GM10266 (cell line): ENCODE results near the gene FANCE.

Source experiments
- DNase-seq: peaks from one replicate; pipeline ENCODE4 v3.0.0; 2012; ENCODE audit errors: extremely low spot score
- TF ChIP-seq, protein P1 (sequence below): IDR thresholded peaks from 2 replicates; pipeline ENCODE4 v1.5.1; 2012; ENCODE audit warnings: mild to moderate bottlenecking, low read depth; ENCODE audit not compliant: control insufficient read depth, insufficient read depth; ENCODE audit errors: missing control alignments

The FANCE gene

DNA sequence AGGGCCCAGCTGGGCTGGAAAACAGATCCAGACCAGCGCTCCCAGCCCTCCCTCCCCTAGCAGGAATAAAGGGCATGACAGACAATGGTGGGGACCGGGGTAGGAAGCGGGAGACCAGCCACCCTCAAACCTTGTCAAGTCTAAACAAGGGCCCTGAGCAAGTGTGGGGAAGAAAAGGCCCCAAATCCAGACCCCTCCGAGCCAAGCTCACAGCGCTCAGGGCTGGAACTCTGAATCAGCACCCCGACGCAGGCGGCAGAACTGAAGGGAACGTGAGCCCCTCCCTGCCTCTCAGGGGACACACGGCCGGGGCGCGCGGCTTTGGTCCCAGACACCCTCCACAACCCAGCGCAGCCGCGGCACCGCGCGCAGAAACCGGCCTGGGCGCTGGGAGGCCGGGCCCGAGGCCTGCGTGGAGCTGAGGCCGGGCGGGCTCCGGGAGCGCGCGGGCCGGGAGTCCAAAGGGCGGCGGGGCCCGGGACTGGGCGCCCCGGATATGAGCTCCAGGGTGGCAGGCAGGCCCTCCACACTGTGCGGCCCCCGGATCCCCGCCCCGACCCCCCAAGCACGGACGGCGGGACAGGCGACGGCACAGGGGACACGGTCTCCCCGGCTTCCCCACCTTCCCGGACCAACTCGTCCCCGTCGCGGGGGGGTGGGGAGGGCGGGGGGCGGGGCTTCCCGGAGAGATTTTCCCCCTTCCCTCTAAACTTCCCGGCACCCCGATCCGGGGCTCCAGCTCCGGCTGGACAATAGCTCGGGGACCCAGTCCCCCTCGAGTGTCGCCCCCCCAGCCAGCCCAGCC is 44.1 kb downstream of the FANCE start:
- TF ChIP-seq, protein P1, sequence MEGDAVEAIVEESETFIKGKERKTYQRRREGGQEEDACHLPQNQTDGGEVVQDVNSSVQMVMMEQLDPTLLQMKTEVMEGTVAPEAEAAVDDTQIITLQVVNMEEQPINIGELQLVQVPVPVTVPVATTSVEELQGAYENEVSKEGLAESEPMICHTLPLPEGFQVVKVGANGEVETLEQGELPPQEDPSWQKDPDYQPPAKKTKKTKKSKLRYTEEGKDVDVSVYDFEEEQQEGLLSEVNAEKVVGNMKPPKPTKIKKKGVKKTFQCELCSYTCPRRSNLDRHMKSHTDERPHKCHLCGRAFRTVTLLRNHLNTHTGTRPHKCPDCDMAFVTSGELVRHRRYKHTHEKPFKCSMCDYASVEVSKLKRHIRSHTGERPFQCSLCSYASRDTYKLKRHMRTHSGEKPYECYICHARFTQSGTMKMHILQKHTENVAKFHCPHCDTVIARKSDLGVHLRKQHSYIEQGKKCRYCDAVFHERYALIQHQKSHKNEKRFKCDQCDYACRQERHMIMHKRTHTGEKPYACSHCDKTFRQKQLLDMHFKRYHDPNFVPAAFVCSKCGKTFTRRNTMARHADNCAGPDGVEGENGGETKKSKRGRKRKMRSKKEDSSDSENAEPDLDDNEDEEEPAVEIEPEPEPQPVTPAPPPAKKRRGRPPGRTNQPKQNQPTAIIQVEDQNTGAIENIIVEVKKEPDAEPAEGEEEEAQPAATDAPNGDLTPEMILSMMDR: no peak

DNA sequence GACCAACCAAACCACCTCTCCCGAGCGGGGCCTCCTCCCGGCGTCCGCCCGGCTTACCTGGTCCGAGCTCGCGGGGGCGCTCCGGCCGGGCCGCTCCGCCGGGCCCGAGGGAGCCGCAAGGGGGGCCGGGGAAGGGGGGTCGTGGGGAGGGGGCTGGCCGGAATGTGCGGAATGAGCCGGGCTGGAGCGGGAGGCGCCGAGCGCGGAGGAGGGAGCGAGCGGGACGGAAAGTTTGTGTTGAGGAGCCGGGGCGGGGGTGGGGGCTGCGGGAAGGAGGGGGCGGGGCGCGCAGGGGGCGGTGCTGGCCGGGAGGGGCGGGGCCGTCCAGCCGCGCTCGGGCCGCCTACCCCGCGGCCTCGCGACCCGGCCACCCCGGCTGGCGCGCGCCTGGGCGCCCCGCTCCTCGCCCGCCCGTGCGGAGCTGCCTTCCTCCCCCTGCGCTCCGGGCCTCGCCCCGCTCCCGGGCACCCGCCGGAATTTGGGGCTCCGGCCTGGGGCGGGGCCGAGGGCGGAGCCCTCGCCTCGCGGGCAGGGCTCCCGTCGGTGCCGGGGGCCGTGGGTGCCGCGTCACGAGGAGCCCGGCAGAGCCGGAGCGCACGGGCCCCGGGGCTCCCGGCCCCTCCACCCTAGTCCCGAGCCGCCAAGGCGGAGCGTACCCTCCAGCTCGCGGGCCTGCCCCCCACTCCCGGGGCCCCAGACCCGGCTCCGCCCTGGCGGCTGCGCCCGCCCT is 44.9 kb downstream of the FANCE start, which contains the start of gene TEAD3:
TEAD3 (minus strand) TSS at position 239 of the 730 bp plus-strand sequence.
- TF ChIP-seq, protein P1: peak; percentile 12
- DNase-seq: peak; percentile 94

More for the DNA sequence above, 44.1 kb downstream of the FANCE start:
- peak; percentile 66 for DNase-seq

DNA sequence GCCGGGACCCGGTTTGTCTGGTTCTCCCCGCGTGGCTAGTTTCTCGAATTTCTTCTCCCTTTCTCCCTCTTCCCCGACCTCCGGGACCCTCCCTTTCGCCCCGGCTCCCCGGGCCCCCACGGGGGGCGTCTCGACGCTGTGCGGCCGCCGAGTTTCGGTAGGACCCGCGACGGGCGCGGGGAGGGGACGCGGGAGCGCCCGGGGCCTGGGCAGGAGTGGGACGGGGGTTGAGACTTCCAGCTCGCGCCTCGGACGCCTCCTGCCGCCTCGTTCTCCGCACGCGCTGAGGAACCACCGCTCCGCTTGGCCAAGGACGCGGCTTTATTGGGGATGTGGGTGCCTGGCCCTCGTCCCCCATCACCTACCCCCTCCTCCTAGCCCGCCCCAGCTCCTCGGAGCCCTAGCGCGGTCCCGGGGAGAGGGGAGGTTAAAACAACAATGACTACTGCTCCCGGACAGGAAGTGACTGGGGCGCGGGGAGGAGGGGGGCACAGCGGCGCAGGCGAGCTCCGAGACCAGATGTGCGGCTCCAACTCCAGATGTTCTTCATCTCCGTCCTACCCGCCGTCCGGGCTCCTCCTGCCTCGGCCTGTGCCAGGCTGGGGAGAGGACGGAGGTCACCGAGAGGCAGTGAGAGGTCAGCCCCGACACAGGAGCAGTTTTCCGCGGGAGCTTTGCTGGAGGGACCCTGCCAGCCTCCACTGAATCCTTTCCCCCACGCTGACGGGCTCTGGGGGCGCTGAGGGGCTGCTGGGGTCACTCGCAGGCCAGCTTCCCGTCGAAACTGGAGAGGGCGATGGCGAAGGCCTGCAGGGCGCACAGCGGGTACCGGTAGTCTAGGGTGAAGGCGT is 45.7 kb downstream of the FANCE start:
- DNase-seq: no peak
- TF ChIP-seq, protein P1: no peak

DNA sequence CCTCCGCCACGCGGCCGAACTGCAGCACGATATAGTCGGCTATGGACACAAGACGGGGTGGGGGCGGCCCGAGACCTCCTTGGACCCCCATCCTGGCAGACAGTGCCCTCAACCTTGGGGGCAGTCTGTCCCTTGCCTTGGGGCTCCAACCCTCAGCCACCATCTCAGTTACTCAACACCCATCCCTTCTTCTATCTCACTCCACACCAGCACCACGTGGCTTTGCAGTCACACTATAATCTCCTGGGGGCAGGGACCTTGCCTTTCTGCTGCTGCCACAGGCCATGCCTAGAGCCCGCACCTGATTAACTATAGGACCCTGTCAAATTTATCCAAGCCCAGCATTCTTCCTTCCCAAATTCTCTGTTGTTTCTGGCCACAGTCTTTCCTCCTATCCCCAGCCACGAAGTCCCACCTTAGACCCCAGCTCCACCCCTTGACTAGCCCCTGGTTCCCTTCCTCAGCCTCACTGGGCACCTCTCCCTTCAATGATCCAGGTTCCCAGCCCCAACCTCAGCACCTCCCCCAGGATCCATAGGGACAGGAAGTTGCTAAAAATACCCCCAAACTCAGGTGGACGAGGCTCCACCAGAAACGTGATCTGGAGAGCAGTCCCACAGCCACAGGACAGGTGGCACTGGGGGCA is 46.4 kb downstream of the FANCE start:
- TF ChIP-seq, protein P1: no peak
- no peak for DNase-seq

DNA sequence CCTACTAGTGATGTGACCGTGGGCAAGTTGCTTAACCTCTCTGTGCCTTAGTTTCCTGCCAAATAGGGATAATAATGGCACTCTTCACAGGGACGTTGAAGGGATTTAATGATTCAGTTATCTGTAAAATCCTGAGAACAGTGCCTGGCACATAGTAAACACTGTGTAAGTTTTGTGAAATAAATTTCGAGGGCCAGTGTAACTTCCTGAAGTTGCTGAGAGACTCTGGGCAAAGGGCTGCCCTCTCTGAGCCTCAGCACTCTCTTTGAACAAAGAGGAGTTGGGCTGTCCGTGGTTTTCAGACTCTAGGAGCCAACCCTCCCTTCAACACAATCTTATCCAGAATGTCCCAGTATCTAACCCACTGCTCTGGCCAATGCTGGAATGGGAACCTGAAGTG is 47.2 kb downstream of the FANCE start:
- DNase-seq: no peak
- TF ChIP-seq, protein P1: no peak

DNA sequence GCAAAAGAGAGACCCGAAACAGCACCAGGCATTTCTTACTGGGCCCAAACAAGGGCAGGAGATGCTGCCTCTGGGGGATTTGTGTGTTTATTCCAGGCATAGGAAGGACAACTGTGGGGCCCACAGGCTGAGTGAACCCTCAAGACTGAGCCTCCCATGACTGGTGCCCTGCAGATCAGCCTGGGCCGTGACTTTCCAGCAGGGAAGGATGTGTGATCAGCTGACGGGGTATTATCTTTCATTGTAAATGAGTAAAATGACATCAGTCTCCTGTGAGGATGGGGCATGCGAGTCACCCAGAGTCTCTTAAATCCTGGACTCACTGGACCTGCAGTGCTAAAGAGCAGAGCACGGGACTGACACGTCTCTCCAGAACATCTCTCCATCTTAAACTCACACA is 48.6 kb downstream of the FANCE start:
- TF ChIP-seq, protein P1: no peak
- no peak for DNase-seq
